Keratinocyte (primary cell): Measurements from ENCODE around the gene NRP1. TPM values are rescaled to one million over a fixed set of nuclear protein-coding genes. Genes with fewer than 3 reads are reported as not detected.
A peak's percentile ranks its signal among the peaks of the same experiment; 100 is the strongest.

Source experiments
- DNase-seq: peaks from one replicate; pipeline ENCODE4 v3.0.0-alpha.2; 2011; ENCODE audit warnings: low read depth, missing footprints, low spot score
- FAIRE-seq: peaks from 2 replicates; lab custom pipeline; 2011; peaks lifted over from hg19 to GRCh38; lab: Jason Lieb, UNC
- H2AFZ ChIP-seq: 2 replicates; pipeline ENCODE4 v1.6.0; 2012; ENCODE audit warnings: low read length, control low read depth, inconsistent platforms; ENCODE audit not compliant: control insufficient read depth
- H3K27ac ChIP-seq: 2 replicates; pipeline ENCODE4 v1.5.1; 2011; ENCODE audit warnings: low read length; ENCODE audit not compliant: control insufficient read depth, insufficient read depth
- H3K27me3 ChIP-seq: 3 replicates; pipeline ENCODE4 v1.6.0; 2011; ENCODE audit warnings: low read length; ENCODE audit not compliant: control insufficient read depth, insufficient read depth; ENCODE audit errors: extremely low read depth
- H3K36me3 ChIP-seq, 2 experiments: 2 replicates in 1 of 2; 3 replicates in 1 of 2; pipeline ENCODE4 v1.5.1; 2011; ENCODE audit warnings: low read length in 2 of 2, mild to moderate bottlenecking in 1 of 2; ENCODE audit not compliant: control insufficient read depth in 2 of 2, insufficient read depth in 2 of 2; ENCODE audit errors: extremely low read depth in 1 of 2
- H3K4me1 ChIP-seq: 3 replicates; pipeline ENCODE4 v1.5.1; 2011; ENCODE audit warnings: low read length; ENCODE audit not compliant: control insufficient read depth, insufficient read depth; ENCODE audit errors: extremely low read depth
- H3K4me2 ChIP-seq: 3 replicates; pipeline ENCODE4 v1.6.0; 2011; ENCODE audit warnings: low read depth, low read length; ENCODE audit not compliant: control insufficient read depth, insufficient read depth; ENCODE audit errors: extremely low read depth
- H3K4me3 ChIP-seq, 3 experiments: fragments of 200-600 bp in 1 of 3; sonication (generic) in 1 of 3; 2 replicates in 2 of 3; 3 replicates in 1 of 3; pipeline ENCODE4 v1.5.1; 2011 to 2016; ENCODE audit warnings: low read length in 3 of 3, mild to moderate bottlenecking in 3 of 3, control low read depth in 2 of 3, inconsistent platforms in 1 of 3, low read depth in 1 of 3, mixed read lengths in 1 of 3, mixed run types in 1 of 3, moderate library complexity in 1 of 3; ENCODE audit not compliant: control insufficient read depth in 2 of 3, insufficient read depth in 2 of 3; ENCODE audit errors: extremely low read depth in 1 of 3
- H3K79me2 ChIP-seq: 2 replicates; pipeline ENCODE4 v1.6.0; 2012; ENCODE audit warnings: low read length; ENCODE audit not compliant: control insufficient read depth, insufficient read depth
- H3K9ac ChIP-seq: 3 replicates; pipeline ENCODE4 v1.6.0; 2011; ENCODE audit warnings: low read length; ENCODE audit not compliant: control insufficient read depth, insufficient read depth; ENCODE audit errors: extremely low read depth
- H3K9me1 ChIP-seq: 3 replicates; pipeline ENCODE4 v1.6.0; 2011; ENCODE audit warnings: low read length; ENCODE audit not compliant: control insufficient read depth, insufficient read depth; ENCODE audit errors: extremely low read depth
- H3K9me3 ChIP-seq: 2 replicates; pipeline ENCODE4 v1.5.1; 2012; ENCODE audit warnings: low read depth, low read length; ENCODE audit not compliant: control insufficient read depth
- H4K20me1 ChIP-seq: 3 replicates; pipeline ENCODE4 v1.6.0; 2011; ENCODE audit warnings: low read length; ENCODE audit not compliant: control insufficient read depth, insufficient read depth; ENCODE audit errors: extremely low read depth
- EZH2 ChIP-seq: IDR thresholded peaks from one replicate; pipeline ENCODE4 v1.6.1; 2012; ENCODE audit warnings: inconsistent platforms, mild to moderate bottlenecking, low read length, moderate library complexity
- dilution Hi-C: fragments of 300-500 bp; cut with MboI; formaldehyde crosslinking; loops from one replicate; pipeline ENCODE4 v1.7.0; 2020; ENCODE audit warnings: low sequenced_read_pairs; ENCODE audit not compliant: extremely low pct_ligation_motif_present
- polyA plus RNA-seq, 5 experiments: library from polyadenylated mRNA; depleted of rRNA in 3 of 5; stranded (reverse) in 3 of 5; stranded (forward) in 1 of 5; unstranded in 1 of 5; fragments of >200 nt; gene quantifications; 1 replicate in 1 of 5; 2 replicates in 3 of 5; 3 replicates in 1 of 5; pipeline versions ENCODE4 v1.2.1 to v1.2.3, GENCODE V29; 2011 to 2012; ENCODE audit warnings: missing spikeins in 2 of 5, low read depth in 1 of 5, low replicate concordance in 1 of 5
- TF ChIP-seq, protein P1 (sequence below), 3 experiments: IDR thresholded peaks in 1 of 3; conservative IDR thresholded peaks in 1 of 3; optimal IDR thresholded peaks in 1 of 3; 2 replicates in 2 of 3; 3 replicates in 1 of 3; pipeline versions ENCODE3 to v1.5.1; 2011; ENCODE audit warnings: low read length in 3 of 3, mild to moderate bottlenecking in 3 of 3, moderate library complexity in 2 of 3, control low read depth in 1 of 3, inconsistent platforms in 1 of 3; ENCODE audit not compliant: insufficient read depth in 2 of 3; ENCODE audit errors: extremely low read depth in 1 of 3

NRP1 gene
- polyA plus RNA-seq, 1 donor (not counting 4 experiments of a cell fraction or from before 2014, with no cell fraction given) = 36.2 TPM

GRCh38 chr10:33136781-33137180, 197.7 kb downstream of the NRP1 start:
- H4K20me1 ChIP-seq = no peaks in the 10 kb centered on the region
- H3K9me1 ChIP-seq = no peaks in the 10 kb centered on the region
- H2AFZ ChIP-seq = no peak overlapping the region
- dilution Hi-C loops = no loop called here
- FAIRE-seq = peak; percentile 98
- H3K9ac ChIP-seq = peak overlapping the region; percentile 61
- peak overlapping the region in 1 of 3 experiments; percentile 2 for H3K4me3 ChIP-seq
- TF ChIP-seq EZH2 = no peak
- TF ChIP-seq, protein P1, sequence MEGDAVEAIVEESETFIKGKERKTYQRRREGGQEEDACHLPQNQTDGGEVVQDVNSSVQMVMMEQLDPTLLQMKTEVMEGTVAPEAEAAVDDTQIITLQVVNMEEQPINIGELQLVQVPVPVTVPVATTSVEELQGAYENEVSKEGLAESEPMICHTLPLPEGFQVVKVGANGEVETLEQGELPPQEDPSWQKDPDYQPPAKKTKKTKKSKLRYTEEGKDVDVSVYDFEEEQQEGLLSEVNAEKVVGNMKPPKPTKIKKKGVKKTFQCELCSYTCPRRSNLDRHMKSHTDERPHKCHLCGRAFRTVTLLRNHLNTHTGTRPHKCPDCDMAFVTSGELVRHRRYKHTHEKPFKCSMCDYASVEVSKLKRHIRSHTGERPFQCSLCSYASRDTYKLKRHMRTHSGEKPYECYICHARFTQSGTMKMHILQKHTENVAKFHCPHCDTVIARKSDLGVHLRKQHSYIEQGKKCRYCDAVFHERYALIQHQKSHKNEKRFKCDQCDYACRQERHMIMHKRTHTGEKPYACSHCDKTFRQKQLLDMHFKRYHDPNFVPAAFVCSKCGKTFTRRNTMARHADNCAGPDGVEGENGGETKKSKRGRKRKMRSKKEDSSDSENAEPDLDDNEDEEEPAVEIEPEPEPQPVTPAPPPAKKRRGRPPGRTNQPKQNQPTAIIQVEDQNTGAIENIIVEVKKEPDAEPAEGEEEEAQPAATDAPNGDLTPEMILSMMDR (optimal IDR thresholded peaks at IDR 0.05 in 1 of 3, IDR thresholded peaks at IDR 0.05 in 1 of 3, conservative IDR thresholded peaks at IDR 0.05 in 1 of 3; ENCODE audit: extremely low read depth in 1 of 3, insufficient read depth in 2 of 3, low read length in 3 of 3) = no peak
- peak overlapping the region; percentile 71 for H3K4me2 ChIP-seq
- no peaks in the 10 kb centered on the region for H3K36me3 ChIP-seq
- no peaks in the 10 kb centered on the region for H3K79me2 ChIP-seq
- H3K4me1 ChIP-seq = peaks cover 52% of the 10 kb centered on the region
- peak; percentile 76 for DNase-seq
- peak overlapping the region; percentile 99 for H3K27ac ChIP-seq
- no peaks in the 10 kb centered on the region for H3K27me3 ChIP-seq
- H3K9me3 ChIP-seq = no peaks in the 10 kb centered on the region

DNA sequence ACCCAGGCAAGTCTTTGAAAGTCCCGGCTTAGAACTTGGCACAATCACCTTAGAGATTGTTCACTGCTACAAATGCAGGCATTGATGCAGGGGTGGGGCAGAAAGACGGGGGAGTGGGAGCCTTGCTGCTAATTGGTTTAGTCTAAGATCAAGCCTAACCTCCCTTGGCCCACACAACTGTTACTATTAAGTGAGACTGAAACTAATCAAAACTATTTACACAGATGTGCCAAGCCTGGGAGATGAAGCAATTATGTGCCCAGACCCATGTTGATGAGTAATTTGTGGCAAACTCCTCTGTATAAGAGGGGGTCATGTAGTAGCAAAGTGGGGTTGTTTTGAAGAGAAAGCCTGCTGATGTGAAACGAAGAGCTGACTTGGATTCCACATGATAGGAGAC, 198.2 kb downstream of the NRP1 start:
- H3K27ac ChIP-seq = peak overlapping the region; percentile 99
- H3K4me1 ChIP-seq = peaks cover 52% of the 10 kb centered on the region
- H2AFZ ChIP-seq = peak overlapping the region; percentile 23
- H4K20me1 ChIP-seq = no peaks in the 10 kb centered on the region
- DNase-seq (peak; percentile 15), FAIRE-seq (no peak)
- dilution Hi-C loops = no loop called here
- TF ChIP-seq EZH2 = no peak
- TF ChIP-seq, protein P1 (optimal IDR thresholded peaks at IDR 0.05 in 1 of 3, IDR thresholded peaks at IDR 0.05 in 1 of 3, conservative IDR thresholded peaks at IDR 0.05 in 1 of 3; ENCODE audit: extremely low read depth in 1 of 3, insufficient read depth in 2 of 3, low read length in 3 of 3) = no peak
- no peaks in the 10 kb centered on the region for H3K27me3 ChIP-seq
- H3K4me3 ChIP-seq = peak overlapping the region in 1 of 3 experiments; percentile 2
- H3K9me3 ChIP-seq = no peaks in the 10 kb centered on the region
- H3K9ac ChIP-seq = peak overlapping the region; percentile 61
- H3K36me3 ChIP-seq = no peaks in the 10 kb centered on the region
- no peaks in the 10 kb centered on the region for H3K79me2 ChIP-seq
- peak overlapping the region; percentile 71 for H3K4me2 ChIP-seq
- H3K9me1 ChIP-seq = no peaks in the 10 kb centered on the region
